ENCODE results near the gene SEMA6B.
A peak's percentile ranks its signal among the peaks of the same experiment; 100 is the strongest.
"Not testable (repeated sequence)": the region's sequence is repeated elsewhere in the genome, so short reads cannot be mapped to it uniquely, and the experiment has no call there.

Gene SEMA6B

DNA sequence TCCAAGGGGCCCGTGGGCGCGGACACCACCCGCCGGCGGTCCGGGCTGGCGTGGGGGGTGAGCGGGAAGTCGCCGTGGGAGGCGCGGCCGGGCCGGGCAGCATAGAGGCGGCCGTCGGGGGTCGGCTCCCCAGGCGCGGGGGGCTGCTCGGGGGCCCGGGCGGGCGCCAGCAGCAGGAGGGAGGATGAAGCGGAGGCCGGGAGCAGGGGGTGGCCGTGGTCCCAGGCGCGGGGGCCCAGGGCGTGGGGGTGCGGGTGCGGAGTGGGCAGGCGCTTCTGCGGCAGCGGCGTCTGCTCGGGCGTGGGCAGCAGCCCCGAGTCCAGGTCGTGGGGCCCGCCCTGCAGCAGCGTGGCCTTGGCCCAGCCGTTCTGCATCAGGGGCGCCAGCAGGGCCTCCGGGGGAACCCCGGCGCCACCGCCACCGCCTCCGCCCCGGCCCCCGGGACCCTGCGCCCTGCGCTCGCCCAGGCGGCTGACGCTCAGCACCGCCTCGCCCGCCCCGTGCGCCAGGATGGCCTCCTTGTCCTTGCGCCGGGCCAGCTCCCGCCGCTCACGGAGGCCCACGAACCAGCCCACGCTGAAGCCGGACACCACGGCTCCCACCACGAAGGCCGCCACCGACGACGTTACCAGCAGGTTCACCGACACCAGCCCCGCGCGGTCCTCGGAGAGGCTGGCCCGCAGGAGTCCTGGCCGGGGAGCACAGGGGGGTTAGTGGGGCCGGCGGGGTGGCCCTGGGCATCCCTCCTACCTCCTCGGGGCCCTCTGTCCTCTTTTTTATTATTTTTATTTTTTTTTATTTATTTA is 15.4 kb downstream of the SEMA6B start:
- DNase-seq = no peak

GRCh38 chr19:4542896-4543841 is 16.3 kb downstream of the SEMA6B start:
- DNase-seq = no peak

GRCh38 chr19:4541806-4542145 is 17.7 kb downstream of the SEMA6B start:
- DNase-seq = not testable (repeated sequence)

- DNase-seq = no peak
Measured at GRCh38 chr19:4541114-4541805, 18.2 kb downstream of the SEMA6B start.

DNA sequence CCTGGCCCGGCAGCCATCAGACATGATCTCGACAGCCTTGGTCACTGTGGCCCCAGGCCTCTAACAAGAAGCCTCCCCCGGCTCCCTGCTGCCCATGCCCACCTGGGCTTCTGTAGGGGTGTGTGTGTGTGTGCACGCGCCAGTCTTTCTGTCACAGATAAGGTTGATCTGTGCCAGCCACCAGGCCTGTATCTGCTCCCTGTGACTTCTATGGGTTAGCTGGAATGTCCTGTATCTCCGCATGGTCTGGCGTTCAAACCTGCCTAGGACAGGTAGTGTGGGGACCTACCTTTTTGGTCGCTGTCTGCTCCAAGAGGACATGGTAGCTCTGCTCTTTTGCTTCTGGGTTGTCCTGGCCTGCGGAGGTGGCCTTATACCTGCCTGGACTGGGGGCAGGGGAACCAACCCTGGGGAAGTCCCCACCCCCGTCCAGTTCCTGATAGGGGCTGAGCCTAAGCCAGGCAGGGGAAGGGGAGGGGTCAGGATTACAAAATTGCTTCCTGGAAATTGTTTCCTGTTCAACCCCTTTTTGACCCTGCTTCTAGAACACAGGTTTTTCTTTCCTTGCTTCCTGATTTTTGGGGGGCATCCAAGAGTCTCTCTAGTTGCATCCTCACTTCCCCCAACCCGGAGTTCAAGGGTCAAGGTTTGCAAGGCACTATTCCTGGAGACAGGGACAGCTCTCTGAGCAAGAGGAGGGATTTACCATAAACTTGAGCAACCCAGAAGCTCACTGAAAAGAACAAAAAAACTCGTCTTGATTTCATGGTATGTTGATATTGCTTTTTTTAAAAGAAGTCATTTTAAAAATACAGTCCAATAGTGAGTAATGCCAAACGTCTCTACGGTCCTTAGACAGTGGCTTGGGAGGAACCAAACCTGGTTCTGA is 19.5 kb downstream of the SEMA6B start, which contains the start of gene LRG1:
Gene LRG1 (minus strand): TSS at position 344 of the 889 bp plus-strand sequence. CDS start 23 bp downstream, at position 321.
- peak; percentile 25 for DNase-seq

DNA sequence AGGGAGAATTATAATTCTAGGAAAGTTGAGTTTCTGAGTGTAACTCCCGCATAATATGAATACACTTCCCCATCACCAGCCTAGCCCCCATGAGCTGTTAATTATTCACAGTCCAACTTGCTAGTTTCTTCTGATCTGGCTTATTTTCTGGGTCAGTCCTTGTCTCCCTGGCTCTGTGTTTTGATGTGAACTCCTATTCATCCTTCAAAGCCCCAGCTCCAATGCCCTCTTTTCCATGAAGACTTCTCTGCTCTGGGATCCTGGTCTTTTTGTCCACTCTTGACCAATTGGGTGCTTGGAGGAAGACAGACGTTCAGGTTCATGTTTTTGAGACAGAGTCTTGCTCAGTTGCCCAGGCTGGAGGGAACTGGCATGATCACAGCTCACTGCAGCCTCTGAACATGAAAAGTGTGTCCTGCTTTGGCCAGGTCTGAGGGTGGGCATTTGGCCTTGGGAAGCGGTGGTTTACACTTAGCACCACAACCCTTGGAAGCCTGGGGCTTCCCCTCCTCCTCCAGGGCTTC is 20.3 kb downstream of the SEMA6B start:
- no peak for DNase-seq

DNA sequence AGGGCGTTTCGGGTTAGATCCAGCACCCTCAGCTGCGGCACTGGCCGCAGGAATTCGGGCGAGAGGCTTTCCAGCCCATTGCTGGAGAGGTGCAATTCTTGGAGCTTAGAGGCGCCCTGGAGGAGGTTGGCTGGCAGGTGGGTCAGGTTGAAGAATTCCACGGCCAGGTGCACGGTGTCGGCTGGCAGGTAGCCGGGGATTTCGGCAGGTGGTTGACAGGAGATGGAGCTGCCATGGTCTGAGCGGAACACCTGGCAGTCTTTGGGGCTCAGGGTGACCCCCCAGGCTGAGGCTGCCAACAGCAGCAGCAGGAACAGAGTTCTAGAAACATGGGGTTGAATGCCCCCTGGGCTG is 20.9 kb downstream of the SEMA6B start:
- DNase-seq = no peak

DNA sequence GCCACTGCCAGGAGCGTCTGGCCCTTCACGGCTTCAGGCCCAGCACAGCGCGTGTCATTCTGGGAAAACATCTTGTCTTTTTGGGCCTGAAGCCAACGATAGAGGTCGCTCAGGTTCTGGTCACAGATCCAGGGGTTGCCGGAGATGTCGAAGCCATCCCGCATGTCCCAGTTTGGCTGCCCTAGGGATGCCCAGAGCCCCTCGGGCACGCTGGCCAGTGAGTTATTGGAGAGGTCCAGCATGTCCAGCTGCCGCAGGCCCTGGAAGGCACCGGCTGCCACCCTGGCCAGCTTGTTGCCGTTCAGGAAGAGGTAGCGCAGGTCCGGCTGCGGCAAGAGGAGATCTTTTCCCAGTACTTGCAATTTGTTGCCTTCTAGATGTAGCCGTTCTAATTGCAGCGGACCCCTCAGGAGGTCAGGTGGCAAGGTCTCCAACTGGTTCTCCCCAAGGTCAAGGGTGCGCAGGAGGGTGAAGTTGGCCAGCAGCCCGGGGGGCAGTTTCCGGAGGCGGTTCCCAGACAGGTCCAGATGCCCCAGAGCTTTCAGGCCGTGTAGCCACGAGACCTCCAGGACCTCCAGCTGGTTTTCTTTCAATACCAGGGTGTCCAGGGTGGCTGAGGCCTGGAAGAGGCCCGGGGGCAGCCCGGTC is 21.4 kb downstream of the SEMA6B start:
- DNase-seq = no peak

DNA sequence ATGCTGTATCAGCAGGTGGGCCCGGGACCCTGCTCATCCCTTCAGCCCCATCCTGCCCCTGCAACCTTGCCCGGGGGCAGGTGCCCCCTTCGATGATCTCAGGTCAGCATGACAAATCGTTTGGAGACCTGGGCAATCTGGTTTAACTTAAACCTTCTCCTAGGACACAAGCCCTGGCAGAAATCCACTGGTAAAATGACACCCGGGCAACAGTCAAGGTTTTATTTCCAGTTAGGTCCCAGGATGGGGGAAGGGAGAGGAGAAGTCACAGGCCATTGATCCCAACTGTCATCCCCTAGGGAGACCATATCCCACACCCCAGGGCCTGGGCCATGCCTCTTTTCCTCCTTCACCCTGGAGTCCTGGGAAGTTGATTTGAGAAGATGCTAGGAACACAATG is 22.7 kb downstream of the SEMA6B start:
- no peak for DNase-seq

- peak; percentile 21 for DNase-seq
Measured at GRCh38 chr19:4534836-4535658, 24.4 kb downstream of the SEMA6B start, which contains the start of gene PLIN5. Gene PLIN5, minus strand, starts transcription at chr19:4535224. Its CDS starts 1,150 bp downstream, at chr19:4534074.

GRCh38 chr19:4533835-4534424 is 25.6 kb downstream of the SEMA6B start:
- no peak for DNase-seq

- DNase-seq = no peak
Measured at GRCh38 chr19:4533334-4533733, 26.1 kb downstream of the SEMA6B start.

- DNase-seq = no peak
Measured at GRCh38 chr19:4531562-4532165, 27.8 kb downstream of the SEMA6B start.

GRCh38 chr19:4529924-4530522 is 29.5 kb downstream of the SEMA6B start:
- DNase-seq = no peak

- DNase-seq = no peak
Measured at GRCh38 chr19:4528843-4529242, 30.6 kb downstream of the SEMA6B start.

- not testable (repeated sequence) for DNase-seq
Measured at GRCh38 chr19:4527377-4527776, 32.1 kb downstream of the SEMA6B start.

DNA sequence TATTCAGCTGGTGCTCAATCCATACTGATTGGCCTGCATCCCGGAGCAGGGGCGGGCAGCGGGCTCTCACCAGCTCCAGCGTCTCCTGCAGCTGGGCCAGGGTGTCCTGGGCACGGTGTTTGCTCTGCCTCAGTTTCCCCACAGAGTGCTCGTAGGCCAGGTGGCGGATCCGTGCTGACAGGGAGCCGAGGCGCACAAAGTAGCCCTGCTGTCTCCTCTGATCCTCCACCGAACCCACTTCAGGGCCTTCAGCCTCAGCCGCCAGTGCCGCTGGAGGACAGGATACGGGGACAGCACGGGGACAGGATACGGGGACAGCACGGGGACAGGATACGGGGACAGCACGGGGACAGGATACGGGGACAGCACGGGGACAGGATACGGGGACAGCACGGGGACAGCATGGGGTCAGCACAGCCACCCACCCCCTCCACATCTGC is 33.9 kb downstream of the SEMA6B start:
- no peak for DNase-seq

DNA sequence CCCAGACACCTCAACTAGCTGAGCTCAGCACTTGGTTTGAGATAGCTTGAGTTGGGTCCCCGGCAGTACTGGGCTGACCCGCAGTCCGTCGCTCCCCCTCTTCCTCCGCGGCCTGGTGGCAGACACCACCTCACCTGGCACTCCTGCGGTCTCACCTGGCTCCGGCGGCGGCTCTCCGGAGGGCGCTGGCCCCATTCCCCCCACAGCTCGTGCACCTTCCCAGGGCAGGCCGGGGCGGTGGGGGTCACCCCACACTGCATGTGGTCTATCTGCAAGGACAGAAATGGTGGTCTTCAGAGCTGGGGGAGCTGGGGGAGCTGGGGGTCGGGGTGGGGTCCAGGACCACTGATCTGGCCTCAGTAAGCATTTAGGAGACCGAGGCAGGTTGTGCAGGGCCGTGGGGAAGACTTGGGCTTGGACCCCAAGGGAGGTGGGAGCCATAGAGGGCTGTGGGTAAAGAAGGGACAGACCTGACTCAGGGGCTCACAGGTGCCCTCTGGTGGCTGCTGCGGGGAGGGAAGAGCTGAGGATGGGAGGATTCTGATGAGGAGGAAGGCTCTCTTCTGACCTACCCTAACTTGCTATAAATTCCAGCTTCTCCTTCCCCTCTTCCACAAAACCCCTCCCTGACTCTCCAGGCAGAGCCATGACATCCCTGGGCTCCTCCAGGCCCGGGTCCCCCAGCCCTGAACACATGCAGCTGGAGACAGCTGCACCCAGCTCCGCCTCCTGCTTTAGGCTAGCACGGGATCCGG is 34.5 kb downstream of the SEMA6B start:
- DNase-seq = peak; percentile 77

All from activated CD4-positive, alpha-beta T cell treated with anti-CD3 and anti-CD28 coated beads, Interleukin-2, Interleukin-6, amounts not matched to agents 100 ng/mL and 50 ng/mL, durations not matched to agents 16 hours and 8 hours (primary cell).